Prostate gland (tissue), 2 donors: ENCODE results near the gene TOX3. TPM values are rescaled to one million over a fixed set of nuclear protein-coding genes. Genes with fewer than 3 reads are reported as not detected.

ENCODE experiments used
- DNase-seq: peaks from one replicate; pipeline ENCODE4 v3.0.0-alpha.2; 2019; ENCODE audit warnings: low spot score
- H3K27ac ChIP-seq, 2 donors: fragments of 200-600 bp; sonication (generic); 2 replicates each; pipeline ENCODE4 v1.5.1; 2017 to 2019
- H3K27me3 ChIP-seq: fragments of 200-600 bp; sonication (generic); replicated peaks from 2 replicates; pipeline ENCODE4 v1.5.1; 2019; ENCODE audit not compliant: insufficient read depth
- H3K36me3 ChIP-seq, 2 donors: fragments of 200-600 bp; sonication (generic); 1 replicate in 1 of 2; 2 replicates in 1 of 2; pipeline versions ENCODE4 v1.5.1 to v1.8.1; 2017 to 2019
- H3K4me1 ChIP-seq: fragments of 200-600 bp; sonication (generic); replicated peaks from 2 replicates; pipeline ENCODE4 v1.5.1; 2019
- H3K4me3 ChIP-seq, 2 donors: fragments of 200-600 bp; sonication (generic); 2 replicates each; pipeline ENCODE4 v1.5.1; 2017 to 2019
- H3K9me3 ChIP-seq: fragments of 200-600 bp; sonication (generic); 2 replicates; pipeline ENCODE4 v1.5.1; 2017
- POLR2A ChIP-seq: fragments of 450-650 bp; IDR thresholded peaks from one replicate; pipeline ENCODE4 v1.6.1; 2016; ENCODE audit warnings: antibody characterized with exemption, mild to moderate bottlenecking
- POLR2AphosphoS5 ChIP-seq: sonication (generic); formaldehyde crosslinking; IDR thresholded peaks from one replicate; pipeline ENCODE4 v1.6.1; 2017; ENCODE audit warnings: antibody characterized with exemption
- WGBS: methylation state at CpG from one replicate; pipeline ENCODE4 v1.1.5; 2018; 5-methylcytosine and 5-hydroxymethylcytosine counted together
- intact Hi-C: fragments of 100-400 bp; cut with DNase I; formaldehyde crosslinking; loops from one replicate; pipeline ENCODE4 v1.14.2; 2022
- total RNA-seq, 2 donors: library from RNA; depleted of rRNA; stranded (reverse); fragments of >200 nt; gene quantifications; one replicate each; pipeline ENCODE4 v1.1.0, GENCODE V29; 2016
- TF ChIP-seq, protein P1 (sequence below), 4 experiments: fragments of 200-600 bp in 2 of 4; fragments of 450-650 bp in 2 of 4; sonication (generic) in 2 of 4; IDR thresholded peaks; 1 replicate in 3 of 4; 2 replicates in 1 of 4; pipeline ENCODE4 v1.5.1; 2016 to 2019; ENCODE audit warnings: antibody characterized with exemption in 4 of 4, mild to moderate bottlenecking in 2 of 4, moderate library complexity in 2 of 4

The TOX3 gene
- total RNA-seq, 2 donors from 2014 or later, result 0.57 to 1.7 TPM

DNA sequence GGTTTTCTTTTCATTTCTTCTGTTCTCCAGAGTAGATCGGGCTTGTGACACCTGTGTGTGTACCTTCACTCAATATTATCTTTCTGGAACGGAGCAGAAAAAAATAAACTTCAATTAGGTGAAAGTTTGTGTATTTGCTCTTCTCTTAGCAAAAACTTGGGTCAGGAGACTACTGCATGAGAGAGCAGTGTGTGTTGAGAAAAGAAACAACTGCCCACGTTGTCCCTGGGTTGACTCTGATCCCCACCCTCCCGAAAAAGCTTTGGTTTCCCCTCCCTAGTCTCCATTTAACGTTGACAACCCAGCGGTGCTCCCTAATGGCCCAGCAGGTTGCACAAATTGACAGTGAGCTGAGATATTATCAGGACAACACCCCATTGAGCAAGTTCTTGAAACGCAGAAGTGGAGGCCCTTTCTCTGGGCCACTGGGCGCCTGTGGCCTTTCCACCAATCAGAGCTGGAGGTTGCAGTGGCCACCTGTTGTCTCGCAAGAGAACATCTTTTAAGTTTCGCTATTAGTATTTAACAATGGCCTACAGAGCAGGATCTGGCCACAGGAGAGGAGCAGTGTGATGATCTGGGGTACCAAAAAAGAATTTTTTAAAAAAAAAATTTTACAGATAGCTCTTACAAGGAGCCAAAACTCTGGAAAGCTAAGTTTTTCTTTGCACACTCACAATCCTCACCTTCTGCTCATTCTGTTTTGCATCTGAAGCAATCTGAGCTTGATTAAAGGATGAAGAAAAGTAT lies 1.5 kb upstream of the TOX3 start:
- intact Hi-C loops, result no loop called here
- no peaks in the 10 kb centered on the region for H3K9me3 ChIP-seq
- no peaks in the 10 kb centered on the region for H3K27me3 ChIP-seq
- no peak overlapping the region for H3K4me3 ChIP-seq
- no peaks in the 10 kb centered on the region for H3K4me1 ChIP-seq
- no peaks in the 10 kb centered on the region for H3K36me3 ChIP-seq
- H3K27ac ChIP-seq, result no peak overlapping the region
- WGBS, result 59% methylated on average over 10 of the region's 10 CpGs
- TF ChIP-seq, protein P1, sequence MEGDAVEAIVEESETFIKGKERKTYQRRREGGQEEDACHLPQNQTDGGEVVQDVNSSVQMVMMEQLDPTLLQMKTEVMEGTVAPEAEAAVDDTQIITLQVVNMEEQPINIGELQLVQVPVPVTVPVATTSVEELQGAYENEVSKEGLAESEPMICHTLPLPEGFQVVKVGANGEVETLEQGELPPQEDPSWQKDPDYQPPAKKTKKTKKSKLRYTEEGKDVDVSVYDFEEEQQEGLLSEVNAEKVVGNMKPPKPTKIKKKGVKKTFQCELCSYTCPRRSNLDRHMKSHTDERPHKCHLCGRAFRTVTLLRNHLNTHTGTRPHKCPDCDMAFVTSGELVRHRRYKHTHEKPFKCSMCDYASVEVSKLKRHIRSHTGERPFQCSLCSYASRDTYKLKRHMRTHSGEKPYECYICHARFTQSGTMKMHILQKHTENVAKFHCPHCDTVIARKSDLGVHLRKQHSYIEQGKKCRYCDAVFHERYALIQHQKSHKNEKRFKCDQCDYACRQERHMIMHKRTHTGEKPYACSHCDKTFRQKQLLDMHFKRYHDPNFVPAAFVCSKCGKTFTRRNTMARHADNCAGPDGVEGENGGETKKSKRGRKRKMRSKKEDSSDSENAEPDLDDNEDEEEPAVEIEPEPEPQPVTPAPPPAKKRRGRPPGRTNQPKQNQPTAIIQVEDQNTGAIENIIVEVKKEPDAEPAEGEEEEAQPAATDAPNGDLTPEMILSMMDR (IDR thresholded peaks at IDR 0.05), result no peak
- TF ChIP-seq POLR2A (no peak), POLR2AphosphoS5 (no peak)
- no peak for DNase-seq

DNA sequence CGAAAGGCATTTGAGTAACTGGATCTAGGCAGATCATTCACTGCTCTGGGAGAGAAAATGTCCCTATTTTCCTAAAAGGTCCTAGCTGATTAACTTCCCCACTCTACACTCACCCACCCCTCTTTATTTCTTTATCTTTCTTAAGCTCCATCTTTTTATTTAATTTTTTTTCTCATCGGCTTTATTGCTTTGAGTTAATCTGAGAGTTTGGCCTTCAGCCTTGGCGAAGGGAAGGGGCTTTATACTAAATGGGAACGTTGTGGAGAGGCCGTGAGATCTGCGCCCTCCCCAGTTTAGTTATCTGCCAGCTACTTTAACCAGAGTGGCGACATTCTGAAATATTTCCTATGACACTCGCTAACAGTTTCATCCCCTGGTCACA lies 882 bp upstream of the TOX3 start:
- H3K9me3 ChIP-seq, result no peaks in the 10 kb centered on the region
- no peaks in the 10 kb centered on the region for H3K36me3 ChIP-seq
- H3K27me3 ChIP-seq, result no peaks in the 10 kb centered on the region
- intact Hi-C loops, result no loop called here
- TF ChIP-seq POLR2A (no peak), POLR2AphosphoS5 (no peak)
- TF ChIP-seq, protein P1 (IDR thresholded peaks at IDR 0.05), result no peak
- H3K4me1 ChIP-seq, result no peaks in the 10 kb centered on the region
- WGBS, result 64% methylated on average over 8 of the region's 8 CpGs
- H3K4me3 ChIP-seq, result no peak overlapping the region
- DNase-seq, result no peak
- no peak overlapping the region for H3K27ac ChIP-seq

DNA sequence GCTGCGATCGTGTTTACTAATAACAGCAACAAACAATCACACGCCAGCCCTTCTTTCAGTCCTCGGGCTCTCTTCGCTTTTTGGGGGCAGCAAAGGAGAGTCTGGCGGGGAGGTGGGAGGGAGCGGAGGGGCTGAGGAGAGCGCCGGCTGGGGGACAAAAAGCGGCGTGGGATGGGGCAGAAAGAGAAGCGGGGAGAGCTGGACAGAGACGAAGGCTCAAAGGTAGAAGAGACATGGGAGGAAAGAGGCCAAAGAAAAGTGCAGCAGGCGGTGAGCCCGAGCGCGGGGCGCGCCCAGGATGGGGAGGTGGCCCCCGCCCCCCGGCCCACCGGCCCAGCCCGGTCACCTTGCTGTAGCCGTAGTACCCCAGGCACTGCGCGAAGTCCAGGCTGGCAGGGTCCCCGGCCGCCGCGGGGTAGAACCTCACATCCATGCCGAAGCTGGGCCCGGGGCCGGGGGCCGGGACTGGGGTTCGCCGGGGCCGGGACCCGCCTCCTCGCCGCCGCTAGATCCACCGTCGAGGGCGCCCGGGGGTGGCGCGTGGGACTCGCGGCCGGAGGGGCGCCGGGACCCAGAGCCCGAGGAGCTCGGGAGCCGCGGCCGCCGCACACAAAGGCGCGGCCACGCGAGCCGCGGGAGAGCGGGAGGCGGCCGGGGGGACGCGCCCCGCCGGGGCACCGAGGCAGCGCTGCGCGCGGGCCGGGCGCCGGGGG lies 496 bp downstream of the TOX3 start:
- no peak for DNase-seq
- TF ChIP-seq POLR2A (no peak), POLR2AphosphoS5 (no peak)
- TF ChIP-seq, protein P1 (IDR thresholded peaks at IDR 0.05), result no peak
- no peaks in the 10 kb centered on the region for H3K9me3 ChIP-seq
- 2% methylated on average over 46 of the region's 79 CpGs for WGBS
- intact Hi-C loops, result no loop called here
- H3K27ac ChIP-seq, result no peak overlapping the region
- H3K4me1 ChIP-seq, result no peaks in the 10 kb centered on the region
- no peaks in the 10 kb centered on the region for H3K27me3 ChIP-seq
- H3K36me3 ChIP-seq, result no peaks in the 10 kb centered on the region
- peak overlapping the region; percentile 34 to 49 for H3K4me3 ChIP-seq

DNA sequence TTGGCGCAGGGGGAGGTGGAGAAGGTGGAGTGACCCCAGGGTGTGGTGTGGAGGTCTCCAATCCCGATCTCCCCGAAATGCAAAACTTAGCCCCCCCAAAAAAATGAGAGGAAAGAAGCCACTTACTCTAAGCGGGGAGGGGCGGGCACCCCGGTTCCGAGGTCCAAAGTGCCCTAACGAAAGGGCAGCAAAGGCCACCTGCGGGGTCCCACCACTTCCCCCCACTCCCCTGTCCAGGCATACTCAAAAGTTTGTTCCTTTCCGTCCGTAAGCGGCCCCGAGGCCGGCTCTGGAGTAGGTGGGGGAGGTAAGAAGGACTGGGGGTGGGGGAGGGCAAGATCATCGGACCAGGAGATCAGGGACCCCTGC lies 1.1 kb downstream of the TOX3 start:
- Histone ChIP-seq H3K36me3 (no peaks in the 10 kb centered on the region), H3K27me3 (no peaks in the 10 kb centered on the region), H3K9me3 (no peaks in the 10 kb centered on the region), H3K4me1 (no peaks in the 10 kb centered on the region), H3K4me3 (peak overlapping the region; percentile 34 to 49), H3K27ac (peak overlapping the region in 1 of 2 donors; percentile 23)
- intact Hi-C loops, result no loop called here
- DNase-seq, result no peak
- WGBS, result under 1% methylated on average over 15 of the region's 15 CpGs
- TF ChIP-seq POLR2A, result no peak
- TF ChIP-seq POLR2AphosphoS5, result no peak

DNA sequence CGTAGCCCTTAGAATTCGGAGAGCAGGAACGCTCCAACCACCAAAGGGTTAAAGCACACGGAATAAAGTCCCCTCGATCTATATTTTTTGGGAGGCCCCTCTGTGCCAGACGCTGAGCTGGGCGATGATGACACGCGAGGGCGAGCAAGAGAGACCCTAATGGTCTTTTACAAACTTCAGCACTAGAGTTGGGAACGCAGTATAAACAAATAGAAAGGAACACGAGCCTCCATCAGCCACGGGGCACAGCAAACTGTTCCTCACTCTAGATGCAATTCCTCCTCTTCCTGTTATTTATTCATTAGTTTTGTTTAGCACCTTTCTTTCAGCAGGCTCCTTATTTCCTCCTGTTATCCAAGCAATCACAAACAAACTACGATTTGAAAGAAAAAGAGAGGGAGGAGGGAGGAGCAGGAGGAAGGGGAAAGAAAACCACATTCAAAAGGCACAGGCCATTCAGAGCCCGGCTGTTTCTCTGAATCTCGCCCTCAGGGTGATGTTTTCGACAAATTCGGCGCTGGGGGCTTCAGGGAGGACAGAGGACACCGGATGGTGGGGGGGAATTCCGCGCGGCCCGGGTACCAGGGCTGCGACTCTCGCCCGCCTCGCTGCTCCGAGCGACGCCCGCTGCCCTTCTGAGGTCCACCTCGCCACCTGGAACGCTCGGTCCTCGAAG lies 1.6 kb downstream of the TOX3 start:
- H3K4me1 ChIP-seq, result no peaks in the 10 kb centered on the region
- no peaks in the 10 kb centered on the region for H3K9me3 ChIP-seq
- 5% methylated on average over 36 of the region's 36 CpGs for WGBS
- peak overlapping the region; percentile 34 to 49 for H3K4me3 ChIP-seq
- TF ChIP-seq, protein P1 (IDR thresholded peaks at IDR 0.05), result no peak
- TF ChIP-seq POLR2AphosphoS5 (no peak), POLR2A (no peak)
- no peaks in the 10 kb centered on the region for H3K27me3 ChIP-seq
- intact Hi-C loops, result no loop called here
- DNase-seq, result no peak
- no peaks in the 10 kb centered on the region for H3K36me3 ChIP-seq
- peak overlapping the region in 1 of 2 donors; percentile 23 for H3K27ac ChIP-seq
